ENCODE results near the gene LSM10.

DNA sequence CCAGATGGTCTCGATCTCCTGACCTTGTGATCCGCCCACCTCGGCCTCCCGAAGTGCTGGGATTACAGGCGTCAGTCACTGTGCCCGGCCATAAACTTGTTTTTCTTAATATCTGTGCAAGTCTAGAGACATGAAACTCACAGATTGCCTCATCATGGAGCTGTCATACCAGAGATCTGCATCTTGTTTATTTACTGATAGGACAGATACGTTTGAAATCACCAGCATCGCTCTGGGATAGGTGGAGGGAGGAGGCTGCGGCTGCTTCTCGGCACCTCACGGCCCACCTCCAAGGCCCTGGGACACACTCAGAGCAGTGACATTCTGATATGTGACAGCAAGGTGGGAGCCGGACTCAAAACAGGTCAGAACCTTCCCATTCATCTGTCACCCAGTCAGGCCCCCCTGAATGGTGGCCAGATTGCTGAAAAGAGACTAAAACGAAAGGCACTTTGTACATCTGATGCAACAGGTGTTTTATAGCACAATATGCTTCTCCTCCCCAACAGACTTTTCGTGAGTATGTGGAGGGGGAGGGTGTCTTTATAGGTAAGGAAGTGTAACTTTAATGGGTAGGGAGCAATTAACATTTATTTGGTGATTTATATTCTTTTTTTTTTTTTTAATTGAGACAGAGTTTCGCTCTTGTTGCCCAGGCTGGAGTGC, 18.1 kb upstream of the LSM10 start:
- TF ChIP-seq POLR2AphosphoS5 (IDR thresholded peaks at IDR 0.05; ENCODE audit: low read depth, low read length) (no peak), POLR2A (IDR thresholded peaks at IDR 0.05; ENCODE audit: low read depth, low read length) (no peak)
